A673 (cell line): Measurements from ENCODE around the gene TNFRSF25. TPM values are rescaled to one million over a fixed set of nuclear protein-coding genes. Genes with fewer than 3 reads are reported as not detected.

Experiments used
- BruUV-seq: library from RNA; stranded (reverse); fragments of 400-500 nt; replicated peaks from 2 replicates; lab custom pipeline; 2021; lab: Mats Ljungman, UMichigan
- CTCF ChIA-PET: fragments of 300-600 bp; sonication (Branson Sonifier 250); formaldehyde crosslinking; loops from one replicate; lab custom pipeline; 2022; ENCODE audit warnings: antibody characterized with exemption; lab: Charles Lee
- POLR2A ChIA-PET: fragments of 300-600 bp; sonication (Branson Sonifier 250); formaldehyde crosslinking; loops from one replicate; lab custom pipeline; 2022; ENCODE audit warnings: antibody characterized with exemption; ENCODE audit not compliant: low non-redundant PET; lab: Charles Lee
- DNase-seq: peaks from one replicate; pipeline ENCODE4 v3.0.0-alpha.2; 2015; ENCODE audit warnings: low spot score
- H3K27ac ChIP-seq: fragments of 200-600 bp; sonication (generic); 2 replicates; pipeline ENCODE4 v1.5.1; 2016; ENCODE audit warnings: mixed run types, low read depth, mild to moderate bottlenecking, mixed read lengths, antibody characterized with exemption, low read length; ENCODE audit not compliant: poor library complexity, severe bottlenecking
- H3K27me3 ChIP-seq: fragments of 200-600 bp; sonication (generic); replicated peaks from 2 replicates; pipeline ENCODE4 v1.6.1; 2017; ENCODE audit warnings: mixed run types, low read depth, mild to moderate bottlenecking, mixed read lengths, antibody characterized with exemption, low read length; ENCODE audit not compliant: insufficient read depth, poor library complexity
- H3K36me3 ChIP-seq: fragments of 200-600 bp; sonication (generic); 2 replicates; pipeline ENCODE4 v1.6.1; 2016; ENCODE audit warnings: mixed run types, mild to moderate bottlenecking, mixed read lengths, antibody characterized with exemption, low read length; ENCODE audit not compliant: insufficient read depth, poor library complexity, severe bottlenecking
- H3K4me1 ChIP-seq: fragments of 200-600 bp; sonication (generic); 2 replicates; pipeline ENCODE4 v1.6.1; 2017; ENCODE audit warnings: mixed run types, mild to moderate bottlenecking, mixed read lengths, antibody characterized with exemption, low read length; ENCODE audit not compliant: insufficient read depth, poor library complexity, severe bottlenecking
- H3K4me3 ChIP-seq: fragments of 200-600 bp; sonication (generic); 2 replicates; pipeline ENCODE4 v1.5.1; 2016; ENCODE audit warnings: low read depth, mixed run types, mild to moderate bottlenecking, mixed read lengths, low read length; ENCODE audit not compliant: poor library complexity, severe bottlenecking
- H3K9me3 ChIP-seq: fragments of 200-600 bp; sonication (generic); 2 replicates; pipeline ENCODE4 v1.6.1; 2016; ENCODE audit warnings: mixed run types, low read depth, mild to moderate bottlenecking, mixed read lengths, antibody characterized with exemption, low read length; ENCODE audit not compliant: poor library complexity, severe bottlenecking
- EZH2 ChIP-seq: fragments of 200-600 bp; sonication (generic); IDR thresholded peaks from 2 replicates; pipeline ENCODE4 v1.6.1; 2017; ENCODE audit warnings: borderline replicate concordance, low read depth, mild to moderate bottlenecking, mixed read lengths, antibody characterized with exemption, low read length; ENCODE audit not compliant: poor library complexity, severe bottlenecking
- intact Hi-C: fragments of 100-400 bp; cut with micrococcal nuclease; formaldehyde crosslinking; loops from one replicate; pipeline ENCODE4 v1.10.0; 2022; ENCODE audit not compliant: unreplicated experiment
- total RNA-seq: library from RNA; stranded (reverse); gene quantifications from 2 replicates; pipeline ENCODE4 v1.2.3, GENCODE V29; 2021
- TF ChIP-seq, protein P1 (sequence below): fragments of 300-800, 200-600 bp; sonication (generic); conservative IDR thresholded peaks from 2 replicates; pipeline ENCODE4 v1.5.1; 2017; ENCODE audit warnings: low read depth, mild to moderate bottlenecking, antibody characterized with exemption, low read length, moderate library complexity, mixed read lengths

TNFRSF25 gene
- total RNA-seq, 1 experiment from 2014 or later, result 0.97 TPM

DNA sequence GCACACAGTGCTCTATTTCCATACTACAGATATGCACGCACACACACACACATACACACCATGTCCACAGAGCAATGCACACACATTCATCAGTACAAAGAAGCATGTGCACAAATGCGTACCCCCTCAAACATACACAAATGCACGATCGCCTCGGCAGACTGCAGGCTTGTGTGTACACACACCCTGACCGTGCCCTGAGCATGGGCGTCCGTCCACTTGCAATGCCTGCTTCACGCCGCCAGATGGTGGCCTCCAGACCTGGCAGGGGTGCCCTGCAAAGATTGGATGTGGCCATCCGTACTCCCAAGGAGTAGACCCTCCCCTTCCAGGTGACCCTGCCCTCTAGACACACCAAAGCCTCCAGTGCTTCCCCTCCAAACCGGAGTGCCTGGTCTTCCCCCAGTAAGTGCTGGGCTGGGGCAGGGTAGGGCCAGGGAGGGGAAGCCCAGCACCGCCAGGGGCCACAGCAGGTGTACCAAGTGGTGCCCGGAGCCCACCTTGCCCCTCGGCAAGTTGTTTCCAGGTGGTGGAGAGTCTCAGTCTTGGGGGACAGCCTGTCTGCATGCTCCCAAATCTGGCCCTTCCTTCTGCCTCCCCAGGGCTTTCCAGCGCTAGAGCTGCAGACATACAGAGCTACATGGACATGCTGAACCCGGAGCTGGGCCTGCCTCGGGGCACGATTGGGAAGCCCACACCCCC, 20.8 kb downstream of the TNFRSF25 start:
- no TSS peak for BruUV-seq
- TF ChIP-seq EZH2, result no peak
- TF ChIP-seq, protein P1, sequence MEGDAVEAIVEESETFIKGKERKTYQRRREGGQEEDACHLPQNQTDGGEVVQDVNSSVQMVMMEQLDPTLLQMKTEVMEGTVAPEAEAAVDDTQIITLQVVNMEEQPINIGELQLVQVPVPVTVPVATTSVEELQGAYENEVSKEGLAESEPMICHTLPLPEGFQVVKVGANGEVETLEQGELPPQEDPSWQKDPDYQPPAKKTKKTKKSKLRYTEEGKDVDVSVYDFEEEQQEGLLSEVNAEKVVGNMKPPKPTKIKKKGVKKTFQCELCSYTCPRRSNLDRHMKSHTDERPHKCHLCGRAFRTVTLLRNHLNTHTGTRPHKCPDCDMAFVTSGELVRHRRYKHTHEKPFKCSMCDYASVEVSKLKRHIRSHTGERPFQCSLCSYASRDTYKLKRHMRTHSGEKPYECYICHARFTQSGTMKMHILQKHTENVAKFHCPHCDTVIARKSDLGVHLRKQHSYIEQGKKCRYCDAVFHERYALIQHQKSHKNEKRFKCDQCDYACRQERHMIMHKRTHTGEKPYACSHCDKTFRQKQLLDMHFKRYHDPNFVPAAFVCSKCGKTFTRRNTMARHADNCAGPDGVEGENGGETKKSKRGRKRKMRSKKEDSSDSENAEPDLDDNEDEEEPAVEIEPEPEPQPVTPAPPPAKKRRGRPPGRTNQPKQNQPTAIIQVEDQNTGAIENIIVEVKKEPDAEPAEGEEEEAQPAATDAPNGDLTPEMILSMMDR, result no peak
- H3K36me3 ChIP-seq, result no peaks in the 10 kb centered on the region
- peaks cover 40% of the 10 kb centered on the region for H3K27me3 ChIP-seq
- H3K9me3 ChIP-seq, result no peaks in the 10 kb centered on the region
- no peak for DNase-seq
- intact Hi-C loops, result no loop called here
- POLR2A ChIA-PET, result no interaction called here
- H3K4me3 ChIP-seq, result no peak overlapping the region
- no peaks in the 10 kb centered on the region for H3K4me1 ChIP-seq
- no peak overlapping the region for H3K27ac ChIP-seq
- CTCF ChIA-PET, result interaction anchor here (1.2 kb wide), 1 partner anchor 22 kb away, joined by 4 read pairs; no protein-coding TSS in a partner anchor

DNA sequence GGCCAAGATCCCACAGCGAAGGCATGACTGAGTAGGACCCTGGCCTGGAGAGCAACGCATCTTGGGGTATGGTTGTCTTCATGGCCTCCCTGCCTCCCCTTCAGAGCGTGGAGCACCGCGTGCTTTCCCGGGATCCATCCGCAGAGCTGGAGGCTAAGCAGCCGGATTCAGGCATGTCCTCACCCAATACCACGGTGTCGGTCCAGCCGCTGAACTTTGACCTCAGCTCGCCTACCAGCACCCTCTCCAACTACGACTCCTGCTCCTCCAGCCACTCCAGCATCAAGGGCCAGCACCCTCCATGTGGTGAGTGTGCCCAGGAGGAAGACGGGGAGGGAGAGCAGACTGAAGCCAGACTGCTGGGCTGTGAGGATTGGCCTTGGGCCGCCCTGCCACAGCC, 21.6 kb downstream of the TNFRSF25 start:
- intact Hi-C loops, result no loop called here
- BruUV-seq, result no TSS peak
- CTCF ChIA-PET, result interaction anchor here (1.2 kb wide), 1 partner anchor 21 kb away, joined by 4 read pairs; no protein-coding TSS in a partner anchor

DNA sequence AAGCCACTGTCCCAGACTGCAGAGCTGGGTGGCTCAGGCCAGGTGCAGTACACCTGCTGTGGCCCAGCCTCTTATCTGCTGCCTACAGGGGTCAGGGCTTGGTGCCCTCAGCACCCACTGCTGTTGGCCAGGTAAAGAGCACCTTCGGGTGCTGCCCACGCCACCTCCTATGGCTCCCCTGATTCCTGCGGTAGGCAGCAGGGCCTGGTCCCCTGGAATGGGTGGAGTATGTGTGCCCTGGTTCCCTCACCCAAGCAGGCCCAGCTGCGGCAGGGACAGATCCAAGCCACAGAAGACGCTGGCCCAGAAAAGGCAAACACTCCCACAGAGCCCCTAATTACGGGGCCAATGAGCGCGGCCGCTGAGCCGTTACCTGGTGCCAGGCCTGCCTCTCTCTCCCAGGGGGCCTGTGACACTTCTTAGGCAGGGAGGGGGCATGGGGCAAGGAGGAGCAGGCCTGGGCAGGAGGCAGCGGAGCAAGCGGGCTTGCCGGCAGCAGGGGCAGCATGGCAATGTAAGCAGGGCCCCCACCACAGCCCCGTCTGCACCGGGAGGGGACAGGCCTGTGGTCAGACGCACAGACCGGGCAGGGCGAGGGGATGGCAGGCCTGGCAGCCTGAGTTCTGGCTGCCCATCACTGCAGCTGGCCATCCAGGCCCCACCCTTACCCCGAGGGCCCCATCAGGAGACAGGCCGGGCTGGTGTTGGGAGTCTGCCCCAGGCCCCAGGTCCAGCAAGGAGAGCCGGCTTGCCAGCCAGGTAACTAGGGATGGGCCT, 22.4 kb downstream of the TNFRSF25 start:
- DNase-seq, result no peak
- ChIA-PET POLR2A (no interaction called here), CTCF (interaction anchor here (0.5 to 1.2 kb wide), 3 partner anchors 20 to 213 kb away, joined by 4 to 8 read pairs (median 6); no protein-coding TSS in a partner anchor)
- Histone ChIP-seq H3K27me3 (peaks cover 23% of the 10 kb centered on the region), H3K27ac (no peak overlapping the region), H3K4me1 (no peaks in the 10 kb centered on the region), H3K9me3 (no peaks in the 10 kb centered on the region), H3K36me3 (no peaks in the 10 kb centered on the region), H3K4me3 (no peak overlapping the region)
- BruUV-seq, result no TSS peak
- TF ChIP-seq, protein P1, result no peak
- TF ChIP-seq EZH2, result no peak
- intact Hi-C loops, result no loop called here

More for the DNA sequence above, 21.6 kb downstream of the TNFRSF25 start:
- no peaks in the 10 kb centered on the region for H3K36me3 ChIP-seq
- POLR2A ChIA-PET, result no interaction called here
- no peak overlapping the region for H3K4me3 ChIP-seq
- H3K9me3 ChIP-seq, result no peaks in the 10 kb centered on the region
- H3K27me3 ChIP-seq, result peaks cover 32% of the 10 kb centered on the region
- H3K27ac ChIP-seq, result no peak overlapping the region
- DNase-seq, result no peak
- TF ChIP-seq, protein P1, result no peak
- TF ChIP-seq EZH2, result no peak
- no peaks in the 10 kb centered on the region for H3K4me1 ChIP-seq
